ENCODE measurements around the gene RTKN. TPM values are rescaled to one million over a fixed set of nuclear protein-coding genes. Genes with fewer than 3 reads are reported as not detected.

The RTKN gene
- total RNA-seq, 4 donors from 2014 or later, result 46.2 to 99.9 (median 75.7) TPM

- H3K27ac ChIP-seq, result no peak overlapping the region
Observed at GRCh38 chr2:74436848-74437695, 4.7 kb downstream of the RTKN start.

DNA sequence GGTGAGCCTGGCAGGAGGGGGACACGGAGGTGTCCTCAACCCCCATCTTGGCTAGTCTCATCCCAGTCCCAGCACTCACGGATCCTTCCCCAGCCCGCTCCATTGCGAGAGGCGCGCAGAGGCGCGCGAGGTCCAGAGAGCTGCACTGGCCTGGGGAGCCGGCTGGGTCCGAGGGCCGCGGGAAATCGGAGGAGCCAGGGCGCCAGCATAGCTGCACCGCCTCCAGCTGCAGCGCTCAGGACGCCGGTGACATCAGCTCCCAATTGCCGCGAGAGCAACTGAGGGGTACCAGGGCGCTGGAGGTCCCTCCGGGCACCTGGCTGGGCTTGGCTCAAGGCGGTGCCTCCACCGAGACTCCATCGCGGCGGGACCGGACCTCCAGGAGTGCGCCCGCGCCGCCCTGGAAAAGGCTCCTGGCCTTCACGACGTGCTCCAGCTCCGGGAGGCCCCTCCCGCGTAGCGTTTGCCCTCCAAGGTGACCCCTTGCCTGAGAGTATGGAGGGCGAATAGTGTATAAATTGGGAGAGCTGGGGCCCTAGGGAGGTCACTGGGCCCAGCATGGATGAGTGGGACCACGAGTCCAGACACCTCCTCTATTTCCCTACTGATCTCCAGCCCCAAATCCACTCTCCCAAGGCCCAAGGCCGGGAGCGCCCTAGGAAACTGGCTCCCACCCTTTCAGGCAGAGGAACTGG is 5.5 kb downstream of the RTKN start:
- DNase-seq, result no peak
- Histone ChIP-seq H3K27me3 (no peaks in the 10 kb centered on the region), H3K4me3 (no peak overlapping the region), H3K27ac (no peak overlapping the region), H3K4me1 (peaks cover 0 to 22% (median 10%) of the 10 kb centered on the region in 4 donors), H3K9me3 (no peaks in the 10 kb centered on the region), H3K36me3 (peaks cover 0 to 13% (median 0%) of the 10 kb centered on the region in 3 donors)
- TF ChIP-seq CTCF (IDR thresholded peaks at IDR 0.05), result no peak
- TF ChIP-seq POLR2A (IDR thresholded peaks at IDR 0.05), result no peak

More at GRCh38 chr2:74436848-74437695, 4.7 kb downstream of the RTKN start:
- Histone ChIP-seq H3K4me3 (no peak overlapping the region), H3K9me3 (no peaks in the 10 kb centered on the region), H3K36me3 (peaks cover 0 to 5% (median 0%) of the 10 kb centered on the region in 3 donors), H3K4me1 (peaks cover 0 to 22% (median 14%) of the 10 kb centered on the region in 4 donors), H3K27me3 (no peaks in the 10 kb centered on the region)
- TF ChIP-seq CTCF (IDR thresholded peaks at IDR 0.05), result no peak
- TF ChIP-seq POLR2A (IDR thresholded peaks at IDR 0.05), result no peak
- no peak for DNase-seq

DNA sequence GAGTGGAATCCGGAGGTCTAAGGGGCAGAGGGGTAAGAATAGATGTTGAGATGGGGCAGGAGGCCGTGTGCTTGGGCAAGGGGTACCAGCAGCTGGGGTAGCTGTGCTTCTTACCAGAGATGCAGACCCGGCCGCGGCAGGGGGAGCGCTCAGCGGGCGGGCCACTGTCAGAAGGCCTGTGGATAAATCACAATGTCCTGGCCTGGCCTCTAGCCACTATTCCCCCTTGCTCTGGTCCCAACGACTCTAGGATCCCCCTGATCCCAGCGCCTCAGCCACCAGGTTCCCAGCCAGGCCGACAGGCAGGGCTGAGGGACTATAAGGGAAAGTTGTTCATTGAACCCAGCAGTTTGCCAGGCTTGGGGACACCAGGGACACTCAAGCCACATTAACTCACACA is 11.2 kb downstream of the RTKN start:
- Histone ChIP-seq H3K4me1 (peaks cover 0 to 16% (median 4%) of the 10 kb centered on the region in 4 donors), H3K4me3 (no peak overlapping the region), H3K27me3 (no peaks in the 10 kb centered on the region), H3K27ac (peak overlapping the region in 3 of 4 donors; percentile 62 to 91 (median 62)), H3K36me3 (peaks cover 0 to 54% (median 0%) of the 10 kb centered on the region in 3 donors), H3K9me3 (no peaks in the 10 kb centered on the region)
- no peak for DNase-seq
- TF ChIP-seq POLR2A (IDR thresholded peaks at IDR 0.05) (no peak), CTCF (IDR thresholded peaks at IDR 0.05) (no peak)

DNA sequence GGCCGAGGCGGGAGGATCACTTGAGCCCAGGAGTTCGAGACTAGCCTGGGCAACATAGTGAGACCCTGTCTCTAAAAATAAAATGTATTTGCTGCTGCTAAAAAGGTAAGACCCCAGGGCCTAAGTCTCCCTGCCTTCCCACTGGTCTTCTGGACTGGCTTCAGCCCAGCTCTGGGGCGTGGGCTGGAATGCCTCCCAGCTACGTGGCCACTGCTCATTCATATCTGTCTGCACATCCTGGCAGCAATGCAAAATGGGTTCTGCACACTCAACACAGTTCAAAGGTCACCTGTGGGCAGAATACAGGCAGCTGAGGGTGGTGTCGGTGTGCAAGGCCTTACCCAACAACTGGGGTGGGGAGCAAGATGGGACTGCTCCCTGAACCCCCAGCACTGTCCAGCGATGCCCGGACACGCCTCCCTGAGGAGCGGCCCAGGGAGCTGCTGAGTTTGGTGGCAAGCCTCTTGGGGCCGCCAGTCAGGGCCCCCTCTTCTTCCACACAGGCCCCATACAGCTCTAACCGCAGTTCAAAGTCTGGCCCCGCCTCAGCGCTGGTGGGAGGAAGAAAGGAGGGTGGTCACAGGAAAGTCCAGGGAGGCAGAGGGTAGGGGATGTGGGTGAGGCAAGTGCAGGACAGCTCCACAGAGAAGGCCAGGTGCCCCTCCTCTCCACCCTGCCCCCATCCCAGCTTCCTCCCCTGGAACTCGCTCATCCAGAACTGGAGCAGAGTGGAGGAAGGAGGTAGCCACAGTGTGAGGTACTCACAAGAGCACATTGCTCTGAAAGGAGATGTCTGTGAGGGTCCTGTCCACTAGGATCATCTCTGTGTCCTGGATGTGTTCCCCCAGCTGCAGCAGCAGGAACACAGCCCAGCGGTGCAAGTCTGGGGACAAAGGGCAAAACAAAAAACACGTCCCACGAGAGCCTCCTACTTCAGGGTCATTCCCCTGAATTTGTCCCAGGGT is 12.0 kb downstream of the RTKN start:
- H3K9me3 ChIP-seq, result no peaks in the 10 kb centered on the region
- TF ChIP-seq POLR2A (IDR thresholded peaks at IDR 0.05) (peak in 1 of 2 donors; percentile 45), CTCF (IDR thresholded peaks at IDR 0.05) (no peak)
- no peak overlapping the region for H3K4me3 ChIP-seq
- peak in 2 of 3 donors; percentile 77 to 86 for DNase-seq
- no peaks in the 10 kb centered on the region for H3K27me3 ChIP-seq
- peak overlapping the region in 3 of 4 donors; percentile 62 to 91 (median 62) for H3K27ac ChIP-seq
- H3K4me1 ChIP-seq, result peaks cover 0 to 16% (median 4%) of the 10 kb centered on the region in 4 donors
- H3K36me3 ChIP-seq, result peaks cover 0 to 60% (median 0%) of the 10 kb centered on the region in 3 donors

DNA sequence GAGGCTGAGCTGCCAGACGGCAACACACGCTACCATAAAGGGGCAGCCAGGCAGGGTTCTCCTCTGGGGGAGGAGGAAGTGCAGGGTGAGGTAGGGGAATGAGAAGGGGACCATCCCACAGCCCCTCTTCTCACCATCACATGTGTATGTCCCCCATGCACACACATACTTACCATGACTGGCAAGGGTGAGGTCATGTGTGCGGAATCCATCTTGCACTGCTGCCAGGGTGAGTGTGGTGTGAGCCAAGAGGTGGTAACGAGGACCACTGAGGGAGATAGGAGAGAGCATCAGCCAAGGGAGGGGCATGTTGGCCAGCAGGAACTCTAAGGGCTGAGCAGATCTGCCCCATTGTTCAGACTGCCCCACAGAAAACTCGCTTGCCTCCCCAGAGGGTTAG is 13.1 kb downstream of the RTKN start:
- Histone ChIP-seq H3K27ac (peak overlapping the region in 1 of 4 donors; percentile 91), H3K27me3 (no peaks in the 10 kb centered on the region), H3K36me3 (peaks cover 0 to 60% (median 0%) of the 10 kb centered on the region in 3 donors), H3K4me1 (peaks cover 0 to 16% (median 4%) of the 10 kb centered on the region in 4 donors), H3K4me3 (no peak overlapping the region), H3K9me3 (no peaks in the 10 kb centered on the region)
- DNase-seq, result no peak
- no peak for TF ChIP-seq POLR2A (IDR thresholded peaks at IDR 0.05)
- TF ChIP-seq CTCF (IDR thresholded peaks at IDR 0.05), result no peak

All from Peyer's patch (tissue), 4 donors.